Body of pancreas (tissue), 4 donors: ENCODE data around the gene WDPCP. TPM values are rescaled to one million over a fixed set of nuclear protein-coding genes. Genes with fewer than 3 reads are reported as not detected.

Source experiments
- ATAC-seq: fragments of 150-250 bp; one replicate; pipeline ENCODE4 v1.9.1; 2016
- DNase-seq, 4 donors: peaks; one replicate each; pipeline ENCODE4 v3.0.0-alpha.2; 2019
- H3K27ac ChIP-seq, 4 donors: fragments of 200-600 bp; sonication (generic); 1 replicate in 3 of 4; 2 replicates in 1 of 4; pipeline versions ENCODE4 v1.5.1 to v1.6.1; 2016 to 2019; ENCODE audit warnings: mild to moderate bottlenecking in 1 of 4, mixed read lengths in 1 of 4, moderate library complexity in 1 of 4
- H3K27me3 ChIP-seq, 2 donors: fragments of 200-600 bp; sonication (generic); one replicate each; pipeline ENCODE4 v1.6.0; 2016; ENCODE audit warnings: mild to moderate bottlenecking in 1 of 2
- H3K36me3 ChIP-seq, 2 donors: fragments of 200-600 bp; sonication (generic); replicated peaks in 1 of 2; 2 replicates each; pipeline ENCODE4 v1.5.1; 2016; ENCODE audit warnings: low read depth in 2 of 2; ENCODE audit not compliant: insufficient read depth in 1 of 2
- H3K4me1 ChIP-seq: fragments of 200-600 bp; sonication (generic); one replicate; pipeline ENCODE4 v1.6.0; 2016
- H3K4me3 ChIP-seq, 2 donors: fragments of 200-600 bp; sonication (generic); 1 replicate in 1 of 2; 2 replicates in 1 of 2; pipeline ENCODE4 v1.5.1; 2016 to 2019
- H3K9me3 ChIP-seq, 3 donors: fragments of 200-600 bp; sonication (generic); 1 replicate in 2 of 3; 2 replicates in 1 of 3; pipeline ENCODE4 v1.5.1; 2016
- CTCF ChIP-seq, 7 experiments: fragments of 450-650 bp in 4 of 7; fragments of 200-600 bp in 3 of 7; sonication (generic) in 3 of 7; IDR thresholded peaks; one replicate each; pipeline ENCODE4 v1.5.1; 2016 to 2019; ENCODE audit warnings: antibody characterized with exemption in 7 of 7
- POLR2A ChIP-seq, 3 donors: fragments of 450-650 bp; IDR thresholded peaks; one replicate each; pipeline ENCODE4 v1.6.1; 2016; ENCODE audit warnings: antibody characterized with exemption in 3 of 3, mild to moderate bottlenecking in 2 of 3
- WGBS, 2 donors: methylation state at CpG; one replicate each; pipeline ENCODE4 v1.1.5; 2017; 5-methylcytosine and 5-hydroxymethylcytosine counted together
- intact Hi-C: fragments of 100-400 bp; cut with DNase I; formaldehyde crosslinking; loops from one replicate; pipeline ENCODE4 v1.15.1; 2023
- total RNA-seq, 2 donors: library from RNA; depleted of rRNA; stranded (reverse); fragments of >200 nt; gene quantifications; one replicate each; pipeline ENCODE4 v1.1.0, GENCODE V29; 2016

Gene WDPCP
- total RNA-seq, 2 donors from 2014 or later = 6.9 to 8.3 TPM

- Histone ChIP-seq H3K27ac (no peak overlapping the region), H3K9me3 (peaks cover 0 to 9% (median 0%) of the 10 kb centered on the region in 3 donors), H3K36me3 (no peaks in the 10 kb centered on the region), H3K27me3 (no peaks in the 10 kb centered on the region), H3K4me1 (no peaks in the 10 kb centered on the region), H3K4me3 (no peak overlapping the region)
- 80 to 95% methylated on average over 1 of the region's 1 CpG for WGBS, 2 donors
- DNase-seq (no peak), ATAC-seq (no peak)
- TF ChIP-seq POLR2A (IDR thresholded peaks at IDR 0.05) (no peak), CTCF (IDR thresholded peaks at IDR 0.05) (no peak)
- intact Hi-C loops = no loop called here
Observed at GRCh38 chr2:63522950-63523349, 65.3 kb downstream of the WDPCP start.

GRCh38 chr2:63520793-63521192 is 67.5 kb downstream of the WDPCP start:
- Histone ChIP-seq H3K36me3 (no peaks in the 10 kb centered on the region), H3K4me3 (no peak overlapping the region), H3K4me1 (no peaks in the 10 kb centered on the region), H3K9me3 (peaks cover 0 to 9% (median 0%) of the 10 kb centered on the region in 3 donors), H3K27me3 (no peaks in the 10 kb centered on the region), H3K27ac (no peak overlapping the region)
- intact Hi-C loops = no loop called here
- TF ChIP-seq POLR2A (IDR thresholded peaks at IDR 0.05) (no peak), CTCF (IDR thresholded peaks at IDR 0.05) (no peak)
- DNase-seq (no peak), ATAC-seq (no peak)
- 81 to 100% methylated on average over 1 of the region's 1 CpG for WGBS, 2 donors

GRCh38 chr2:63514781-63515180 is 73.5 kb downstream of the WDPCP start:
- intact Hi-C loops = no loop called here
- TF ChIP-seq CTCF (IDR thresholded peaks at IDR 0.05) = no peak
- Histone ChIP-seq H3K4me1 (no peaks in the 10 kb centered on the region), H3K36me3 (no peaks in the 10 kb centered on the region), H3K9me3 (no peaks in the 10 kb centered on the region), H3K27ac (no peak overlapping the region), H3K4me3 (no peak overlapping the region), H3K27me3 (no peaks in the 10 kb centered on the region)
- DNase-seq (no peak), ATAC-seq (no peak)

GRCh38 chr2:63514237-63514716 is 74.0 kb downstream of the WDPCP start:
- WGBS, 2 donors = 65 to 77% methylated on average over 2 of the region's 2 CpGs

More at GRCh38 chr2:63514237-63514716, 74.0 kb downstream of the WDPCP start:
- no peaks in the 10 kb centered on the region for H3K4me1 ChIP-seq
- no peaks in the 10 kb centered on the region for H3K9me3 ChIP-seq
- intact Hi-C loops = no loop called here
- DNase-seq = no peak
- no peak overlapping the region for H3K27ac ChIP-seq
- no peaks in the 10 kb centered on the region for H3K36me3 ChIP-seq
- TF ChIP-seq POLR2A (IDR thresholded peaks at IDR 0.05) (no peak), CTCF (IDR thresholded peaks at IDR 0.05) (no peak)
- ATAC-seq = no peak
- H3K4me3 ChIP-seq = no peak overlapping the region
- H3K27me3 ChIP-seq = no peaks in the 10 kb centered on the region
